ENCODE results near the gene FOLR2. TPM values are rescaled to one million over a fixed set of nuclear protein-coding genes. Genes with fewer than 3 reads are reported as not detected.
A peak's percentile ranks its signal among the peaks of the same experiment; 100 is the strongest.

Gene FOLR2
- total RNA-seq, 4 donors from 2014 or later = 6.6 to 12.5 (median 7.7) TPM

DNA sequence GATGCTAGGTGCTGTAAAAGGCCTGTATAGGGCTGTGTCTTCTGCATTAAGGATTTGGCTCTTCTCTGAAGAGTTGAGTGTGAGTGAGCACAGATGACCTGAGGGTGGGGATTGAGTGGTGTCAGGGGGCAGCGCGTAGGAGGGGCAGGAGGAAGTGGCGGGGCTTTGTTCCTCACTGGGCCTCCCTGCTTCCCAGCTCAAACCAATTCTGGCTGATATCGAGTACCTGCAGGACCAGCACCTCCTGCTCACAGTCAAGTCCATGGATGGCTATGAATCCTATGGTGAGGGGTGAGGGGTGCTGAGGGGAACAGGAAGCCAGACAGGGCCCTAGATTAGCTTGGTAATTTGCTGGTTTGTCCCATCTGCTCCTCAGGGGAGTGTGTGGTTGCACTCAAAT, 18.3 kb downstream of the FOLR2 start:
- DNase-seq (ENCODE audit: low spot score in 2 of 2) = peak in 1 of 2 donors; percentile 15
- WGBS, 2 donors = 87 to 98% methylated on average over 4 of the region's 4 CpGs
- no peak overlapping the region for H3K4me3 ChIP-seq (ENCODE audit: low read depth, poor library complexity, severe bottlenecking)
- TF ChIP-seq, protein P1, sequence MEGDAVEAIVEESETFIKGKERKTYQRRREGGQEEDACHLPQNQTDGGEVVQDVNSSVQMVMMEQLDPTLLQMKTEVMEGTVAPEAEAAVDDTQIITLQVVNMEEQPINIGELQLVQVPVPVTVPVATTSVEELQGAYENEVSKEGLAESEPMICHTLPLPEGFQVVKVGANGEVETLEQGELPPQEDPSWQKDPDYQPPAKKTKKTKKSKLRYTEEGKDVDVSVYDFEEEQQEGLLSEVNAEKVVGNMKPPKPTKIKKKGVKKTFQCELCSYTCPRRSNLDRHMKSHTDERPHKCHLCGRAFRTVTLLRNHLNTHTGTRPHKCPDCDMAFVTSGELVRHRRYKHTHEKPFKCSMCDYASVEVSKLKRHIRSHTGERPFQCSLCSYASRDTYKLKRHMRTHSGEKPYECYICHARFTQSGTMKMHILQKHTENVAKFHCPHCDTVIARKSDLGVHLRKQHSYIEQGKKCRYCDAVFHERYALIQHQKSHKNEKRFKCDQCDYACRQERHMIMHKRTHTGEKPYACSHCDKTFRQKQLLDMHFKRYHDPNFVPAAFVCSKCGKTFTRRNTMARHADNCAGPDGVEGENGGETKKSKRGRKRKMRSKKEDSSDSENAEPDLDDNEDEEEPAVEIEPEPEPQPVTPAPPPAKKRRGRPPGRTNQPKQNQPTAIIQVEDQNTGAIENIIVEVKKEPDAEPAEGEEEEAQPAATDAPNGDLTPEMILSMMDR (IDR thresholded peaks at IDR 0.05) = no peak
- TF ChIP-seq POLR2A (IDR thresholded peaks at IDR 0.05) = no peak
- intact Hi-C loops (cut with DNase I; ENCODE audit: low total_unique reads) = no loop called here

DNA sequence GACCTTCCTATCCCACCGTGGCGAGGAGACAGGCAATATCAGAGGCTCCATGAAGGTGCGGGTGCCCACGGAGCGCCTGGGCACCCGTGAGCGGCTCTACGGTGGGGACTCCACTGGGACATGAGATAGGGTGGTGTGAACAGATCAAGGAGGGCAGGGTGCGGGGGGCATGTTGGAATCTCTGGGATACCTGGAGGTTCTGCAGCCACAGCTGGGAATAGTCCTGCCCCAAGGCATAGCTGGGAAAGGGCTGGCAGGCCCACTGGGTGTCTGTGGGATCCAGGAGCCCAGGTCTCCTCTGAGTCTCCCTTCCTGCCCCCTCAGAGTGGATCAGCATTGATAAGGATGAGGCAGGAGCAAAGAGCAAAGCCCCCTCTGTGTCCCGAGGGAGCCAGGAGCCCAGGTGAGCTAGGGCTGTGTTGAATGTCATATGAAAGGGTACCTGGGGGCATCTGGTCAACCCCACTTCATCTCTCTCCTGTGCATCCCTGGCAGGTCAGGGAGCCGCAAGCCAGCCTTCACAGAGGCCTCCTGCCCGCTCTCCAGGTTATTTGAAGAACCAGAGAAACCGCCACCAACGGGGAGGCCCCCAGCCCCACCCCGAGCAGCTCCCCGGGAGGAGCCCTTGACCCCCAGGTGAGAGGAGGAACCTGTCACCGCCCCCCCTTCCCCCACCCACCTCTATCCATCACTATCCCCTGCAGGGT, 18.9 kb downstream of the FOLR2 start:
- DNase-seq (ENCODE audit: low spot score in 2 of 2) = peak in 1 of 2 donors; percentile 84
- WGBS, 2 donors = 92 to 93% methylated on average over 9 to 17 of the region's 17 CpGs
- intact Hi-C loops (cut with DNase I; ENCODE audit: low total_unique reads) = no loop called here
- TF ChIP-seq, protein P1 (IDR thresholded peaks at IDR 0.05) = no peak
- TF ChIP-seq POLR2A (IDR thresholded peaks at IDR 0.05) = no peak
- no peak overlapping the region for H3K4me3 ChIP-seq (ENCODE audit: low read depth, poor library complexity, severe bottlenecking)

GRCh38 chr11:72236083-72236697, 19.6 kb downstream of the FOLR2 start:
- 60 to 66% methylated on average over 4 of the region's 4 CpGs for WGBS, 2 donors
- no peak for DNase-seq (ENCODE audit: low spot score in 2 of 2)

GRCh38 chr11:72236774-72237111, 20.1 kb downstream of the FOLR2 start:
- TF ChIP-seq, protein P1 (IDR thresholded peaks at IDR 0.05) = no peak
- TF ChIP-seq POLR2A (IDR thresholded peaks at IDR 0.05) = no peak
- 78 to 83% methylated on average over 2 of the region's 2 CpGs for WGBS, 2 donors
- intact Hi-C loops (cut with DNase I; ENCODE audit: low total_unique reads) = no loop called here
- DNase-seq (ENCODE audit: low spot score in 2 of 2) = no peak
- no peak overlapping the region for H3K4me3 ChIP-seq (ENCODE audit: low read depth, poor library complexity, severe bottlenecking)

More at GRCh38 chr11:72236083-72236697, 19.6 kb downstream of the FOLR2 start:
- TF ChIP-seq, protein P1 (IDR thresholded peaks at IDR 0.05) = no peak
- TF ChIP-seq POLR2A (IDR thresholded peaks at IDR 0.05) = no peak
- intact Hi-C loops (cut with DNase I; ENCODE audit: low total_unique reads) = no loop called here
- no peak overlapping the region for H3K4me3 ChIP-seq (ENCODE audit: low read depth, poor library complexity, severe bottlenecking)

DNA sequence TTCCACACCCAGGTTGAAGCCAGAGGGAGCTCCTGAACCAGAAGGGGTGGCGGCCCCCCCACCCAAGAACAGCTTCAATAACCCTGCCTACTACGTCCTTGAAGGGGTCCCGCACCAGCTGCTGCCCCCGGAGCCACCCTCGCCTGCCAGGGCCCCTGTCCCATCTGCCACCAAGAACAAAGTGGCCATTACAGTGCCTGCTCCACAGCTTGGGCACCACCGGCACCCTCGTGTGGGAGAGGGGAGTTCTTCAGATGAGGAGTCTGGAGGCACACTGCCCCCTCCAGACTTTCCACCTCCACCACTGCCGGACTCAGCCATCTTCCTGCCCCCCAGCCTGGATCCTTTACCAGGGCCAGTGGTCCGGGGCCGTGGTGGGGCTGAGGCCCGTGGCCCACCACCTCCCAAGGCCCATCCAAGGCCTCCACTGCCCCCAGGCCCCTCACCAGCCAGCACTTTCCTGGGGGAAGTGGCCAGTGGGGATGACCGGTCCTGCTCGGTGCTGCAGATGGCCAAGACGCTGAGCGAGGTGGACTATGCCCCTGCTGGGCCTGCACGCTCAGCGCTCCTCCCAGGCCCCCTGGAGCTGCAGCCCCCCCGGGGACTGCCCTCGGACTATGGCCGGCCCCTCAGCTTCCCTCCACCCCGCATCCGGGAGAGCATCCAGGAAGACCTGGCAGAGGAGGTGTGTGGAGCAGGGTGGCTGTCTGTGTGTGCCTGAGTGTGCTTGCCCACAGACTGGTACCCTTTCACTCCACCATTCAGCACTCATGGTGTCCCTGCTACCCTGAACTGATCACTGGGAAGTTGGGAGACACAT, 20.7 kb downstream of the FOLR2 start:
- DNase-seq (ENCODE audit: low spot score in 2 of 2) = peak in 1 of 2 donors; percentile 83
- no peak overlapping the region for H3K4me3 ChIP-seq (ENCODE audit: low read depth, poor library complexity, severe bottlenecking)
- intact Hi-C loops (cut with DNase I; ENCODE audit: low total_unique reads) = no loop called here
- TF ChIP-seq POLR2A (IDR thresholded peaks at IDR 0.05) = no peak
- TF ChIP-seq, protein P1 (IDR thresholded peaks at IDR 0.05) = no peak
- 83 to 86% methylated on average over 18 to 21 of the region's 22 CpGs for WGBS, 2 donors

Data from lower leg skin (tissue), 4 donors.